DND-41 (cell line): ENCODE results near the gene CLVS2.

Experiments used
- EZH2 ChIP-seq: IDR thresholded peaks from 3 replicates; pipeline ENCODE4 v1.6.1; 2012; ENCODE audit warnings: borderline replicate concordance, low read depth, mild to moderate bottlenecking, moderate library complexity, low read length, inconsistent platforms; ENCODE audit not compliant: severe bottlenecking
- TF ChIP-seq, protein P1 (sequence below): IDR thresholded peaks from 2 replicates; pipeline ENCODE4 v1.5.1; 2012; ENCODE audit warnings: borderline replicate concordance, low read length, moderate library complexity, mild to moderate bottlenecking; ENCODE audit not compliant: poor library complexity, severe bottlenecking; ENCODE audit errors: extremely low read depth

DNA sequence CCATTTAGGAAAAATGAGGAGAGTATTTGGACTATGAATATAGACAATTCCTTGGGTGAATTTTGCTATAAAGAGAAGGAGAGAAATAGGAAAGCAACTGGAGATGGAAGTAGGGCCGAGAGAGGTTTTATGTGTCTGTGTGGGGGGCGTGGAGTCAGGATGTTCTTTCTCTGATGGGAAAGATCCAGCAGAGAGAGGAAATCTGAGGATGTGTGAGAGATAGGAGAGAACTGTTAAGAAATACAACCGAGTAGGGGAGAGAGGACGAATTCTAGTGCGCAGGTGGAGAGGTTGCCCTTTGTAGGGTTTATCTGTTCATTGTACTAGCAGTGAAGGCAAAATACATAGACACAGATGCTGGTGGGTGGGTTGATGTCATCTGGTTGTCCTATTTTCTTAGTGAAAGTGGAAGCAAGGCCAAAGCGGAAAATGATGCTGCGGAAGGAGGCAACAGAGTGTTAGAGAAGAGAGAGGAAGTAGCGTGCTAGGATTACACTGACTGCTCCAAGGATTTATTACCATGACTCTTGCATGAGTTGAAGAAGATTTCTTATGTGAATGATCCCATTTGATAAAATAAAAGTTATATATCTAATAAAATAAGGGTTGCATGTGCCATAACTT is 57.7 kb downstream of the CLVS2 start:
- TF ChIP-seq, protein P1, sequence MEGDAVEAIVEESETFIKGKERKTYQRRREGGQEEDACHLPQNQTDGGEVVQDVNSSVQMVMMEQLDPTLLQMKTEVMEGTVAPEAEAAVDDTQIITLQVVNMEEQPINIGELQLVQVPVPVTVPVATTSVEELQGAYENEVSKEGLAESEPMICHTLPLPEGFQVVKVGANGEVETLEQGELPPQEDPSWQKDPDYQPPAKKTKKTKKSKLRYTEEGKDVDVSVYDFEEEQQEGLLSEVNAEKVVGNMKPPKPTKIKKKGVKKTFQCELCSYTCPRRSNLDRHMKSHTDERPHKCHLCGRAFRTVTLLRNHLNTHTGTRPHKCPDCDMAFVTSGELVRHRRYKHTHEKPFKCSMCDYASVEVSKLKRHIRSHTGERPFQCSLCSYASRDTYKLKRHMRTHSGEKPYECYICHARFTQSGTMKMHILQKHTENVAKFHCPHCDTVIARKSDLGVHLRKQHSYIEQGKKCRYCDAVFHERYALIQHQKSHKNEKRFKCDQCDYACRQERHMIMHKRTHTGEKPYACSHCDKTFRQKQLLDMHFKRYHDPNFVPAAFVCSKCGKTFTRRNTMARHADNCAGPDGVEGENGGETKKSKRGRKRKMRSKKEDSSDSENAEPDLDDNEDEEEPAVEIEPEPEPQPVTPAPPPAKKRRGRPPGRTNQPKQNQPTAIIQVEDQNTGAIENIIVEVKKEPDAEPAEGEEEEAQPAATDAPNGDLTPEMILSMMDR = no peak
- TF ChIP-seq EZH2 = no peak
